A549 (cell line): ENCODE data around the gene TM4SF1. TPM values are rescaled to one million over a fixed set of nuclear protein-coding genes. Genes with fewer than 3 reads are reported as not detected.

ENCODE experiments used
- ATAC-seq, 2 experiments: fragments of 200-7000 bp in 1 of 2; fragments of >200 bp in 1 of 2; cut with Nextera tagmentation in 1 of 2; cut with Tn5 transposase in 1 of 2; 3 replicates each; pipeline versions ENCODE4 v1.8.0 to v1.9.1; 2018 to 2020; ENCODE audit warnings: mild to moderate bottlenecking in 1 of 2, moderate library complexity in 1 of 2
- CTCF ChIA-PET: fragments of 300-600 bp; sonication (Branson Sonifier 250); formaldehyde crosslinking; extraction: SDS; loops from one replicate; lab custom pipeline; 2021; ENCODE audit warnings: antibody characterized with exemption, inconsistent platforms; lab: Yijun Ruan, JAX
- POLR2A ChIA-PET: fragments of 350-600 bp; formaldehyde crosslinking; extraction: SDS; loops from one replicate; lab custom pipeline; 2021; ENCODE audit warnings: antibody characterized with exemption, inconsistent platforms; lab: Yijun Ruan, JAX
- DNase-seq, 2 experiments: peaks; one replicate each; pipeline versions ENCODE4 v3.0.0 to v3.0.0-alpha.2; 2011 to 2016; ENCODE audit warnings: low read depth in 1 of 2, low spot score in 1 of 2
- FAIRE-seq: peaks from 2 replicates; lab custom pipeline; 2011; peaks lifted over from hg19 to GRCh38; lab: Jason Lieb, UNC
- H3K27ac ChIP-seq, 2 experiments: fragments of >200 bp; sonication (Bioruptor Twin); formaldehyde crosslinking; 3 replicates each; pipeline ENCODE4 v1.5.1; 2016 to 2017
- H3K4me1 ChIP-seq: fragments of >200 bp; sonication (Bioruptor Twin); formaldehyde crosslinking; 3 replicates; pipeline ENCODE4 v1.6.1; 2016
- H3K4me2 ChIP-seq: fragments of >200 bp; sonication (Bioruptor Twin); formaldehyde crosslinking; 3 replicates; pipeline ENCODE4 v1.6.1; 2016
- H3K4me3 ChIP-seq: fragments of >200 bp; sonication (Bioruptor Twin); formaldehyde crosslinking; 3 replicates; pipeline ENCODE4 v1.5.1; 2016
- H3K9me3 ChIP-seq: fragments of >200 bp; sonication (Bioruptor Twin); formaldehyde crosslinking; 3 replicates; pipeline ENCODE4 v1.6.1; 2016
- EHMT2 ChIP-seq: fragments of 200-600 bp; sonication (generic); IDR thresholded peaks from 2 replicates; pipeline ENCODE4 v1.6.1; 2016; ENCODE audit warnings: antibody characterized with exemption, low read depth, mild to moderate bottlenecking, moderate library complexity
- FOSB ChIP-seq: fragments of 250-450 bp; sonication (Bioruptor Pico); IDR thresholded peaks from 2 replicates; pipeline ENCODE4 v1.5.0; 2020; ENCODE audit warnings: mild to moderate bottlenecking, moderate library complexity
- FOXS1 ChIP-seq: fragments of 250-450 bp; sonication (Bioruptor Pico); IDR thresholded peaks from 2 replicates; pipeline ENCODE4 v1.5.0; 2020; ENCODE audit warnings: mild to moderate bottlenecking, moderate library complexity
- HOXA7 ChIP-seq: fragments of 250-450 bp; sonication (Bioruptor Pico); IDR thresholded peaks from 2 replicates; pipeline ENCODE4 v1.5.0; 2020; ENCODE audit warnings: mild to moderate bottlenecking, moderate library complexity
- JUN ChIP-seq, 2 experiments: fragments of >200 bp; sonication (Bioruptor Twin); formaldehyde crosslinking; IDR thresholded peaks; 2 replicates in 1 of 2; 3 replicates in 1 of 2; pipeline ENCODE4 v1.6.1; 2016 to 2017
- JUNB ChIP-seq: fragments of >200 bp; sonication (Bioruptor Twin); formaldehyde crosslinking; IDR thresholded peaks from 2 replicates; pipeline ENCODE4 v1.6.1; 2016
- KDM5A ChIP-seq: fragments of 200-600 bp; sonication (generic); IDR thresholded peaks from 2 replicates; pipeline ENCODE4 v1.6.1; 2016; ENCODE audit warnings: antibody characterized with exemption, mild to moderate bottlenecking
- NFE2L2 ChIP-seq: fragments of 150-350 bp; conservative IDR thresholded peaks from 2 replicates; pipeline ENCODE4 v1.6.1; 2014; ENCODE audit warnings: low read length
- NPAS2 ChIP-seq: fragments of 250-450 bp; sonication (Bioruptor Pico); IDR thresholded peaks from 2 replicates; pipeline ENCODE4 v1.8.0; 2022; ENCODE audit warnings: mild to moderate bottlenecking, moderate library complexity, borderline replicate concordance
- POLR2A ChIP-seq: IDR thresholded peaks from 2 replicates; pipeline ENCODE4 v1.6.1; 2012; ENCODE audit warnings: mild to moderate bottlenecking, low read length
- POLR2AphosphoS2 ChIP-seq: conservative IDR thresholded peaks from 2 replicates; pipeline ENCODE4 v1.6.1; 2012; ENCODE audit warnings: low read length, improper control_type of control experiment, inconsistent platforms
- RAD21 ChIP-seq, 2 experiments: fragments of >200 bp in 1 of 2; sonication (Bioruptor Twin) in 1 of 2; formaldehyde crosslinking in 1 of 2; IDR thresholded peaks in 1 of 2; conservative IDR thresholded peaks in 1 of 2; 2 replicates in 1 of 2; 3 replicates in 1 of 2; pipeline ENCODE4 v1.6.1; 2012 to 2018; ENCODE audit warnings: inconsistent platforms in 1 of 2
- RNF2 ChIP-seq: fragments of 200-600 bp; sonication (generic); IDR thresholded peaks from 2 replicates; pipeline ENCODE4 v1.6.1; 2016; ENCODE audit warnings: low read depth, mild to moderate bottlenecking, antibody characterized with exemption, moderate library complexity, borderline replicate concordance
- SREBF2 ChIP-seq: fragments of 450-650 bp; IDR thresholded peaks from 2 replicates; pipeline ENCODE4 v1.6.1; 2014; ENCODE audit warnings: mild to moderate bottlenecking, moderate library complexity
- TFCP2L1 ChIP-seq: fragments of 250-450 bp; sonication (Bioruptor Pico); IDR thresholded peaks from 2 replicates; pipeline ENCODE4 v1.5.0; 2021; ENCODE audit warnings: mild to moderate bottlenecking
- ZSCAN20 ChIP-seq: fragments of 250-450 bp; sonication (Bioruptor Pico); IDR thresholded peaks from 2 replicates; pipeline ENCODE4 v1.8.0; 2022; ENCODE audit warnings: mild to moderate bottlenecking, moderate library complexity
- WGBS: methylation state at CpG from one replicate; pipeline ENCODE4 v1.1.6; 2017; ENCODE audit errors: missing lambda C conversion rate; 5-methylcytosine and 5-hydroxymethylcytosine counted together
- polyA plus RNA-seq, 4 experiments: library from polyadenylated mRNA; depleted of rRNA in 3 of 4; stranded (reverse); fragments of >200 nt; fragmentation: RNase III in 1 of 4; extraction: RNeasy Plus Mini Kit Qiagen cat#74134 plus additional on column Dnase treatment in 1 of 4; gene quantifications; 2 replicates in 3 of 4; 3 replicates in 1 of 4; pipeline ENCODE4 v1.2.3, GENCODE V29; 2011 to 2017
- TF ChIP-seq, protein P1 (sequence below): fragments of 250-450 bp; sonication (Bioruptor Pico); IDR thresholded peaks from 2 replicates; pipeline ENCODE4 v1.5.0; 2021; ENCODE audit warnings: mild to moderate bottlenecking, moderate library complexity, borderline replicate concordance
- TF ChIP-seq, protein P2 (sequence below): fragments of >200 bp; sonication (Bioruptor Twin); formaldehyde crosslinking; IDR thresholded peaks from 2 replicates; pipeline ENCODE4 v1.6.1; 2016
- TF ChIP-seq, protein P3 (sequence below): fragments of 200-600 bp; sonication (generic); IDR thresholded peaks from 2 replicates; pipeline ENCODE4 v1.6.1; 2016; ENCODE audit warnings: antibody characterized with exemption, mild to moderate bottlenecking, moderate library complexity

Gene TM4SF1
- polyA plus RNA-seq, 2 of the 4 experiments (the other 2 are of a cell fraction) = 828 to 1,208 TPM

DNA sequence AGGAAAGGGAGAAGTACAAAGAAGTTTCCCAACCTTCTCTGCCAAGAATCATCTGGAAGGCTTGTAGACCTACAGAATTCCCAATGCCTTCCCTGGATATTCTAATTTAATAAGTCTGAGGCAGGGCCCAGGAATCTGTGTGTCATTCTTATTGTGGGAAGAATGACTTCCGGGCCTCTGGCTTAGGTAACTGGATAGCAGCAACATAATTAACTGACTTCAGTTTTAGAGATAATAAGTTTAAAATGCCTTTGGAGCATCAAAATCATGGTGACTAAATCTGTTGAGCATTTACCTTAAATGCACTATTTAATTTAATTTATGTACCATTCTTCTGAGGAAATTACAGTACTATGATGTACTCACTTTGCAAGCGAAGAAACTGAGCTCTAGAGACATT lies 44.3 kb upstream of the TM4SF1 start:
- no peak for FAIRE-seq
- H3K4me3 ChIP-seq = no peak overlapping the region
- no peak overlapping the region for H3K4me2 ChIP-seq
- ChIA-PET POLR2A (no interaction called here), CTCF (interaction anchor here (0.6 to 1.8 kb wide), 4 partner anchors 9 to 27 kb away, joined by 3 to 5 read pairs (median 3); no protein-coding TSS in a partner anchor)
- ATAC-seq = no peak
- peaks cover 5% of the 10 kb centered on the region; the same call in 2 of the 3 replicates for H3K4me1 ChIP-seq
- no peak for DNase-seq
- H3K9me3 ChIP-seq = no peaks in the 10 kb centered on the region
- 90% methylated on average over 2 of the region's 2 CpGs for WGBS
- no peak for TF ChIP-seq ZSCAN20 (CRISPR knock-in tag)
- TF ChIP-seq FOXS1 (CRISPR knock-in tag) = no peak
- TF ChIP-seq, protein P1, sequence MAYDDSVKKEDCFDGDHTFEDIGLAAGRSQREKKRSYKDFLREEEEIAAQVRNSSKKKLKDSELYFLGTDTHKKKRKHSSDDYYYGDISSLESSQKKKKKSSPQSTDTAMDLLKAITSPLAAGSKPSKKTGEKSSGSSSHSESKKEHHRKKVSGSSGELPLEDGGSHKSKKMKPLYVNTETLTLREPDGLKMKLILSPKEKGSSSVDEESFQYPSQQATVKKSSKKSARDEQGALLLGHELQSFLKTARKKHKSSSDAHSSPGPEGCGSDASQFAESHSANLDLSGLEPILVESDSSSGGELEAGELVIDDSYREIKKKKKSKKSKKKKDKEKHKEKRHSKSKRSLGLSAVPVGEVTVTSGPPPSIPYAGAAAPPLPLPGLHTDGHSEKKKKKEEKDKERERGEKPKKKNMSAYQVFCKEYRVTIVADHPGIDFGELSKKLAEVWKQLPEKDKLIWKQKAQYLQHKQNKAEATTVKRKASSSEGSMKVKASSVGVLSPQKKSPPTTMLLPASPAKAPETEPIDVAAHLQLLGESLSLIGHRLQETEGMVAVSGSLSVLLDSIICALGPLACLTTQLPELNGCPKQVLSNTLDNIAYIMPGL (CRISPR knock-in tag) = no peak
- TF ChIP-seq RAD21 (conservative IDR thresholded peaks at IDR 0.05 in 1 of 2, IDR thresholded peaks at IDR 0.05 in 1 of 2) = no peak
- TF ChIP-seq NFE2L2 = no peak
- no peak for TF ChIP-seq NPAS2 (CRISPR knock-in tag)
- TF ChIP-seq, protein P2, sequence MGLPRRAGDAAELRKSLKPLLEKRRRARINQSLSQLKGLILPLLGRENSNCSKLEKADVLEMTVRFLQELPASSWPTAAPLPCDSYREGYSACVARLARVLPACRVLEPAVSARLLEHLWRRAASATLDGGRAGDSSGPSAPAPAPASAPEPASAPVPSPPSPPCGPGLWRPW = no peak
- no peak for TF ChIP-seq POLR2AphosphoS2
- H3K27ac ChIP-seq = no peak overlapping the region

DNA sequence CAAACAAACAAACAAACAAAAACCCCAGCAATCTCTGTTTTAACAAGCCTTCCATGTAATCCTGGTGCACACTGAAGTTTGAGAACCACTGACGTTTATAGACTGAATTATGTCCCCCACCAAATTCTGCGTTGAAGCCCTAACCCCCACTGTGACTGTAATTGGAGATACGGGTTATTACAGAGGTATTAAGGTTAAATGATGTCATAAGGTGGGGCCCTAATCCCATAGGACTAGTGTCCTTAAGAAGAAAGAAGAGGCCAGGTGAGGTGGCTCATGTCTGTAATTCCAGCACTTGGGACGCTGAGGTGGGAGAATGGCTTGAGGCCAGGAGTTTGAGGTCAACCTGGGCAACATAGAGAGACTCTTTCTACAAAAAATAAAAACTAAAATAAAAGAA lies 42.4 kb upstream of the TM4SF1 start:
- TF ChIP-seq RNF2 = no peak
- Histone ChIP-seq H3K27ac (no peak overlapping the region), H3K4me2 (no peak overlapping the region), H3K9me3 (no peaks in the 10 kb centered on the region), H3K4me1 (peaks cover 5% of the 10 kb centered on the region; the same call in 2 of the 3 replicates), H3K4me3 (no peak overlapping the region)
- no peak for DNase-seq
- FAIRE-seq = no peak
- POLR2A ChIA-PET = no interaction called here
- no peak for ATAC-seq
- WGBS = 86% methylated on average over 4 of the region's 4 CpGs
- CTCF ChIA-PET = interaction anchor here (1.1 kb wide), 1 partner anchor 79 kb away, joined by 3 read pairs; no protein-coding TSS in a partner anchor

DNA sequence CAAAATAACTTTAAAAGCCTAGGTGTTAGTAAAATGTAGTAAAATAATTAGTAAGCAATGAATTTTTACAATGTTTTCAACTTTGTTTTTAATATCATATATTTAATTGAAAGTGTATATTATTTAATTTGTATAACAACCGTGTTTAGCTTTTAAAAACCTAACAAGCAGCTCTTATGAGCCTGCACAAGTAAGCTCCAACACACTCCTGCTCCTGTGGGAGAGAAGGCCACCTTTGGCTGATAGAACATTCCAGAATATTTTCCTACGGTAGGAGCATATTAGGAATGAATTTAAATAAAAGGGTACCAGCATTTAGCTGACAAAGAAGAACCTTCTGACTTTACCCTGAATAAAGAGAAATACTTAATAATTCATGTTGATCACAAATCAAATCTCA lies 40.3 kb upstream of the TM4SF1 start:
- Histone ChIP-seq H3K27ac (no peak overlapping the region), H3K4me2 (no peak overlapping the region), H3K4me3 (no peak overlapping the region), H3K9me3 (no peaks in the 10 kb centered on the region), H3K4me1 (peaks cover 5% of the 10 kb centered on the region; the same call in 2 of the 3 replicates)
- ATAC-seq (no peak), FAIRE-seq (no peak), DNase-seq (no peak)
- POLR2A ChIA-PET = no interaction called here
- CTCF ChIA-PET = no interaction called here
- TF ChIP-seq JUN (IDR thresholded peaks at IDR 0.05) (no peak), FOSB (CRISPR knock-in tag) (no peak), KDM5A (no peak), JUNB (no peak), POLR2A (no peak), TFCP2L1 (CRISPR knock-in tag) (no peak), HOXA7 (CRISPR knock-in tag) (no peak), EHMT2 (no peak), SREBF2 (no peak)
- TF ChIP-seq, protein P3, sequence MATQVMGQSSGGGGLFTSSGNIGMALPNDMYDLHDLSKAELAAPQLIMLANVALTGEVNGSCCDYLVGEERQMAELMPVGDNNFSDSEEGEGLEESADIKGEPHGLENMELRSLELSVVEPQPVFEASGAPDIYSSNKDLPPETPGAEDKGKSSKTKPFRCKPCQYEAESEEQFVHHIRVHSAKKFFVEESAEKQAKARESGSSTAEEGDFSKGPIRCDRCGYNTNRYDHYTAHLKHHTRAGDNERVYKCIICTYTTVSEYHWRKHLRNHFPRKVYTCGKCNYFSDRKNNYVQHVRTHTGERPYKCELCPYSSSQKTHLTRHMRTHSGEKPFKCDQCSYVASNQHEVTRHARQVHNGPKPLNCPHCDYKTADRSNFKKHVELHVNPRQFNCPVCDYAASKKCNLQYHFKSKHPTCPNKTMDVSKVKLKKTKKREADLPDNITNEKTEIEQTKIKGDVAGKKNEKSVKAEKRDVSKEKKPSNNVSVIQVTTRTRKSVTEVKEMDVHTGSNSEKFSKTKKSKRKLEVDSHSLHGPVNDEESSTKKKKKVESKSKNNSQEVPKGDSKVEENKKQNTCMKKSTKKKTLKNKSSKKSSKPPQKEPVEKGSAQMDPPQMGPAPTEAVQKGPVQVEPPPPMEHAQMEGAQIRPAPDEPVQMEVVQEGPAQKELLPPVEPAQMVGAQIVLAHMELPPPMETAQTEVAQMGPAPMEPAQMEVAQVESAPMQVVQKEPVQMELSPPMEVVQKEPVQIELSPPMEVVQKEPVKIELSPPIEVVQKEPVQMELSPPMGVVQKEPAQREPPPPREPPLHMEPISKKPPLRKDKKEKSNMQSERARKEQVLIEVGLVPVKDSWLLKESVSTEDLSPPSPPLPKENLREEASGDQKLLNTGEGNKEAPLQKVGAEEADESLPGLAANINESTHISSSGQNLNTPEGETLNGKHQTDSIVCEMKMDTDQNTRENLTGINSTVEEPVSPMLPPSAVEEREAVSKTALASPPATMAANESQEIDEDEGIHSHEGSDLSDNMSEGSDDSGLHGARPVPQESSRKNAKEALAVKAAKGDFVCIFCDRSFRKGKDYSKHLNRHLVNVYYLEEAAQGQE = no peak
- TF ChIP-seq, protein P1 (CRISPR knock-in tag) = no peak
- 96% methylated on average over 2 of the region's 2 CpGs for WGBS
